GM23338 (cell line): ENCODE data around the gene ITPR2. TPM values are rescaled to one million over a fixed set of nuclear protein-coding genes. Genes with fewer than 3 reads are reported as not detected.
"Not testable (repeated sequence)": the region's sequence is repeated elsewhere in the genome, so short reads cannot be mapped to it uniquely, and the experiment has no call there.

Source experiments
- ATAC-seq: fragments of 200-7000 bp; cut with Tn5 transposase; 3 replicates; pipeline ENCODE4 v1.9.1; 2020
- DNase-seq: peaks from one replicate; pipeline ENCODE4 v3.0.0-alpha.2; 2015; ENCODE audit warnings: low spot score
- H2AFZ ChIP-seq: fragments of 200-600 bp; sonication (generic); 2 replicates; pipeline ENCODE4 v1.8.0; 2016; ENCODE audit warnings: antibody characterized with exemption, mild to moderate bottlenecking, moderate library complexity
- H3F3A ChIP-seq: fragments of 200-600 bp; sonication (generic); replicated peaks from 2 replicates; pipeline ENCODE4 v1.8.0; 2017; ENCODE audit warnings: antibody characterized with exemption, mixed run types, low read depth
- H3K27ac ChIP-seq: fragments of 200-600 bp; sonication (generic); 2 replicates; pipeline ENCODE4 v1.6.1; 2016; ENCODE audit warnings: low read depth
- H3K27me3 ChIP-seq: fragments of 200-600 bp; sonication (generic); 2 replicates; pipeline ENCODE4 v1.8.0; 2016; ENCODE audit warnings: mild to moderate bottlenecking, mixed run types, moderate library complexity; ENCODE audit not compliant: insufficient read depth
- H3K36me3 ChIP-seq: fragments of 200-600 bp; sonication (generic); 2 replicates; pipeline ENCODE4 v1.8.0; 2016; ENCODE audit warnings: mild to moderate bottlenecking; ENCODE audit not compliant: insufficient read depth
- H3K4me1 ChIP-seq: fragments of 200-600 bp; sonication (generic); 2 replicates; pipeline ENCODE4 v1.8.0; 2016; ENCODE audit warnings: mild to moderate bottlenecking, moderate library complexity; ENCODE audit not compliant: insufficient read depth
- H3K4me2 ChIP-seq: fragments of 200-600 bp; sonication (generic); 2 replicates; pipeline ENCODE4 v1.7.1; 2017; ENCODE audit warnings: mixed run types
- H3K4me3 ChIP-seq: fragments of 200-600 bp; sonication (generic); 2 replicates; pipeline ENCODE4 v1.6.1; 2016; ENCODE audit warnings: mixed run types
- H3K79me2 ChIP-seq: fragments of 200-600 bp; sonication (generic); replicated peaks from 2 replicates; pipeline ENCODE4 v1.8.0; 2017; ENCODE audit warnings: mild to moderate bottlenecking; ENCODE audit not compliant: insufficient read depth
- H3K9me2 ChIP-seq: fragments of 200-600 bp; sonication (generic); 2 replicates; pipeline ENCODE4 v1.8.0; 2017; ENCODE audit not compliant: insufficient read depth
- H4K20me1 ChIP-seq: fragments of 200-600 bp; sonication (generic); replicated peaks from 2 replicates; pipeline ENCODE4 v1.8.0; 2017; ENCODE audit warnings: mild to moderate bottlenecking; ENCODE audit not compliant: insufficient read depth
- H3K27ac Mint-ChIP-seq: 2 replicates; pipeline ENCODE4 v1.8.0; 2020; ENCODE audit warnings: inconsistent platforms, mild to moderate bottlenecking, moderate library complexity, mixed read lengths
- H3K27me3 Mint-ChIP-seq: 3 replicates; pipeline ENCODE4 v1.8.0; 2022; ENCODE audit warnings: low read depth, mild to moderate bottlenecking, moderate library complexity, mixed read lengths, inconsistent platforms; ENCODE audit not compliant: insufficient read depth, poor library complexity
- H3K36me3 Mint-ChIP-seq: 3 replicates; pipeline ENCODE4 v1.8.0; 2021; ENCODE audit warnings: low read depth, mild to moderate bottlenecking, inconsistent platforms, moderate library complexity, mixed read lengths
- H3K4me1 Mint-ChIP-seq: 3 replicates; pipeline ENCODE4 v1.8.0; 2020; ENCODE audit warnings: mild to moderate bottlenecking, inconsistent platforms, mixed read lengths
- H3K4me3 Mint-ChIP-seq: 3 replicates; pipeline ENCODE4 v1.8.0; 2021; ENCODE audit warnings: moderate library complexity, mild to moderate bottlenecking, inconsistent platforms, mixed read lengths
- H3K9me3 Mint-ChIP-seq: 3 replicates; pipeline ENCODE4 v1.8.0; 2020; ENCODE audit warnings: moderate library complexity, mild to moderate bottlenecking, inconsistent platforms, mixed read lengths
- CREB1 ChIP-seq: fragments of 250-450 bp; sonication (Bioruptor Pico); IDR thresholded peaks from 2 replicates; pipeline ENCODE4 v1.5.0; 2020; ENCODE audit warnings: low read depth, mild to moderate bottlenecking, moderate library complexity
- EZH2 ChIP-seq: fragments of 200-600 bp; sonication (generic); IDR thresholded peaks from one replicate; pipeline ENCODE4 v1.8.0; 2017; ENCODE audit warnings: antibody characterized with exemption, mild to moderate bottlenecking, low read depth; ENCODE audit not compliant: unreplicated experiment
- JUNB ChIP-seq: IDR thresholded peaks from one replicate; pipeline ENCODE4 v1.6.1; 2016; ENCODE audit warnings: antibody characterized with exemption; ENCODE audit not compliant: unreplicated experiment
- NANOG ChIP-seq: IDR thresholded peaks from 2 replicates; pipeline ENCODE4 v1.6.1; 2016; ENCODE audit warnings: antibody characterized with exemption, borderline replicate concordance
- REST ChIP-seq: IDR thresholded peaks from one replicate; pipeline ENCODE4 v1.6.1; 2018; ENCODE audit warnings: antibody characterized with exemption; ENCODE audit not compliant: unreplicated experiment
- ZNF462 ChIP-seq: fragments of 250-450 bp; sonication (Bioruptor Pico); IDR thresholded peaks from 2 replicates; pipeline ENCODE4 v1.5.0; 2020; ENCODE audit warnings: mild to moderate bottlenecking, moderate library complexity
- polyA plus RNA-seq: library from polyadenylated mRNA; unstranded; fragments of >200 nt; fragmentation: Nextera tagmentation; extraction: Ambion mirVana; gene quantifications from 2 replicates; pipeline ENCODE4 v1.2.1, GENCODE V29; 2016
- total RNA-seq: library from RNA; depleted of rRNA; stranded (reverse); fragments of >200 nt; shearing (Covaris generic); gene quantifications from 2 replicates; pipeline ENCODE4 v1.2.3, GENCODE V29; 2014
- TF ChIP-seq, protein P1 (sequence below): IDR thresholded peaks from 2 replicates; pipeline ENCODE4 v1.6.1; 2016; ENCODE audit warnings: antibody characterized with exemption

Gene ITPR2
- total and polyA plus RNA-seq, 2 experiments from 2014 or later, result 44.5 to 65.2 TPM

- Mint-ChIP-seq H3K4me1 (peaks cover 32% of the 10 kb centered on the region), H3K36me3 (peaks cover 54% of the 10 kb centered on the region), H3K27ac (peak overlapping the region; percentile 89)
- not testable (repeated sequence) for H2AFZ ChIP-seq, H3K9me3 Mint-ChIP-seq, H3F3A ChIP-seq, DNase-seq, H3K27me3 Mint-ChIP-seq, H3K4me3 Mint-ChIP-seq, H3K79me2 ChIP-seq, H3K36me3 ChIP-seq, H3K4me1 ChIP-seq, H3K27me3 ChIP-seq, ATAC-seq, H4K20me1 ChIP-seq, H3K4me3 ChIP-seq
- Histone ChIP-seq H3K27ac (peak overlapping the region; percentile 67), H3K9me2 (peaks cover 23% of the 10 kb centered on the region), H3K4me2 (peak overlapping the region; percentile 64; the same call in 1 of the 2 replicates)
These were observed 188.6 kb downstream of the ITPR2 start for GRCh38 chr12:26644376-26644775.

DNA sequence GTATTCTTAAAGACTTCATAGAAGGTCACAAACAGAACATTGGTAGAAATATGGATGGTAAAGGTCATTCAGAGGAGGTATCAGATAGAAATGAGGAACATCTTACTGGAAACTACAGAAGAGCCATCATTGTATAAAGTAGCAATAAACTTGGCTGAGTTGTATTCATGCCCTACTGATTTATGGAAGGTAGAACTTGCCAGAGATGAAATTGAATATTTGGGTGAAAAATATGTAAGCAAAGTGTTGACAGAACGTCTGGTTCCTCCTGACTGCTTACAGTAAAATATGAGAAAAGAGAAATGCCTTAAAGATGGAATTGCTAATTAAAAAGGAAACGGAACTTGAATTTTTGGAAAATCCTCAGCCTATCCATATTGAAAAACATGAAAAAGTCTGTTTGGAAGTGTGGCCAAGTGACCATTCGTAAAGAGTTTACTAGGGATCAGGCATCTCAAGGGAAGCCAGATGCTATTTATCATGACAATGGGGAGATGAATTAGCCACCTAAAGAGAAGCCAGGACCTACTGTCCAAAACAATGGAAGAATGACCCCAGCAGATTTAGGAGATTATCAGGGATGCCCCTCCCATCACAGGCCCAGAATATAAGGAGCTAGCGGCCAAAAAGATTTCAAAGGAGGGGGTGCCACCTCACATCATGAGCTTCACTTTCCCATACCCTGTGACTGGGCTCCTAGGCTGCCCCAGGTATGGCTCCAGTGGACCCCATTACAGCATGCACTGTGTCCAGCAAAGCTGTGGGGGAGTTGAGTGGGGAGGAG, 189.3 kb downstream of the ITPR2 start:
- H3K4me3 ChIP-seq, result no peak overlapping the region
- ATAC-seq (peak; percentile 93), DNase-seq (peak; percentile 67)
- peak overlapping the region; percentile 64; the same call in 1 of the 2 replicates for H3K4me2 ChIP-seq
- H3K36me3 ChIP-seq, result peaks cover 5% of the 10 kb centered on the region
- no peaks in the 10 kb centered on the region for H4K20me1 ChIP-seq
- peaks cover 5% of the 10 kb centered on the region for H3K4me1 ChIP-seq
- H3K27me3 Mint-ChIP-seq, result peaks cover 8% of the 10 kb centered on the region
- H3F3A ChIP-seq, result no peaks in the 10 kb centered on the region
- H3K9me3 Mint-ChIP-seq, result no peaks in the 10 kb centered on the region
- peak overlapping the region; percentile 45; the same call in 1 of the 2 replicates for H3K27ac Mint-ChIP-seq
- peak overlapping the region; percentile 67 for H3K27ac ChIP-seq
- H3K27me3 ChIP-seq, result no peaks in the 10 kb centered on the region
- peaks cover 23% of the 10 kb centered on the region for H3K9me2 ChIP-seq
- H3K36me3 Mint-ChIP-seq, result peaks cover 50% of the 10 kb centered on the region
- peaks cover 27% of the 10 kb centered on the region for H3K4me1 Mint-ChIP-seq
- H2AFZ ChIP-seq, result no peak overlapping the region
- H3K4me3 Mint-ChIP-seq, result no peak overlapping the region
- H3K79me2 ChIP-seq, result no peaks in the 10 kb centered on the region
- TF ChIP-seq REST (no peak), ZNF462 (CRISPR knock-in tag) (peak; percentile 94), NANOG (0 out of 2 replicates have a peak, but pooled peaks have one; percentile 62), EZH2 (no peak), JUNB (no peak), CREB1 (no peak)
- TF ChIP-seq, protein P1, sequence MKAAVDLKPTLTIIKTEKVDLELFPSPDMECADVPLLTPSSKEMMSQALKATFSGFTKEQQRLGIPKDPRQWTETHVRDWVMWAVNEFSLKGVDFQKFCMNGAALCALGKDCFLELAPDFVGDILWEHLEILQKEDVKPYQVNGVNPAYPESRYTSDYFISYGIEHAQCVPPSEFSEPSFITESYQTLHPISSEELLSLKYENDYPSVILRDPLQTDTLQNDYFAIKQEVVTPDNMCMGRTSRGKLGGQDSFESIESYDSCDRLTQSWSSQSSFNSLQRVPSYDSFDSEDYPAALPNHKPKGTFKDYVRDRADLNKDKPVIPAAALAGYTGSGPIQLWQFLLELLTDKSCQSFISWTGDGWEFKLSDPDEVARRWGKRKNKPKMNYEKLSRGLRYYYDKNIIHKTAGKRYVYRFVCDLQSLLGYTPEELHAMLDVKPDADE, result no peak
